DMS153 treated with DMSO at 0.1 percent for 48 hours (cell line): Measurements from ENCODE around the gene GOLGA6L7.
"Not testable (repeated sequence)": the region's sequence is repeated elsewhere in the genome, so short reads cannot be mapped to it uniquely, and the experiment has no call there.

Experiments used
- DNase-seq: peaks from one replicate; lab custom pipeline; 2025; ENCODE audit not compliant: unreplicated experiment; lab: John Stamatoyannopoulos, UW

Gene GOLGA6L7

GRCh38 chr15:28885128-28885629, 36.7 kb upstream of the GOLGA6L7 start:
- DNase-seq, result no peak

GRCh38 chr15:28884151-28884940, 35.9 kb upstream of the GOLGA6L7 start:
- DNase-seq, result no peak

GRCh38 chr15:28881600-28881999, 33.2 kb upstream of the GOLGA6L7 start:
- DNase-seq, result no peak

GRCh38 chr15:28881170-28881569, 32.7 kb upstream of the GOLGA6L7 start:
- DNase-seq, result no peak

GRCh38 chr15:28880680-28881079, 32.2 kb upstream of the GOLGA6L7 start:
- no peak for DNase-seq

GRCh38 chr15:28879551-28879950, 31.1 kb upstream of the GOLGA6L7 start:
- DNase-seq, result no peak

GRCh38 chr15:28878209-28878608, 29.8 kb upstream of the GOLGA6L7 start:
- DNase-seq, result no peak

GRCh38 chr15:28876845-28877185, 28.4 kb upstream of the GOLGA6L7 start:
- DNase-seq, result no peak

- DNase-seq, result no peak
These were observed 27.8 kb upstream of the GOLGA6L7 start for GRCh38 chr15:28876131-28876844.

GRCh38 chr15:28875461-28876000, 27.1 kb upstream of the GOLGA6L7 start:
- DNase-seq, result no peak

- no peak for DNase-seq
These were observed 25.2 kb upstream of the GOLGA6L7 start for GRCh38 chr15:28873585-28874190.

- DNase-seq, result no peak
These were observed 24.6 kb upstream of the GOLGA6L7 start for GRCh38 chr15:28873006-28873405.

- no peak for DNase-seq
These were observed 22.7 kb upstream of the GOLGA6L7 start for GRCh38 chr15:28871168-28871567.

GRCh38 chr15:28868744-28869345, 20.4 kb upstream of the GOLGA6L7 start:
- no peak for DNase-seq

GRCh38 chr15:28861589-28862293, 13.3 kb upstream of the GOLGA6L7 start:
- DNase-seq, result not testable (repeated sequence)

GRCh38 chr15:28861031-28861534, 12.6 kb upstream of the GOLGA6L7 start:
- no peak for DNase-seq

- DNase-seq, result not testable (repeated sequence)
These were observed 6.1 kb upstream of the GOLGA6L7 start for GRCh38 chr15:28854578-28854977.

- DNase-seq, result not testable (repeated sequence)
These were observed 5.2 kb upstream of the GOLGA6L7 start for GRCh38 chr15:28853654-28854053.

GRCh38 chr15:28849766-28850165, 1.3 kb upstream of the GOLGA6L7 start:
- not testable (repeated sequence) for DNase-seq

- not testable (repeated sequence) for DNase-seq
These were observed 827 bp upstream of the GOLGA6L7 start for GRCh38 chr15:28849271-28849670.
